NT2/D1 (cell line): ENCODE measurements around the gene CYP26C1.

ENCODE experiments used
- SUZ12 ChIP-seq: IDR thresholded peaks from 2 replicates; pipeline ENCODE4 v1.6.1; 2011; ENCODE audit not compliant: insufficient read length, insufficient read depth; ENCODE audit errors: extremely low read depth
- YY1 ChIP-seq: IDR thresholded peaks from 2 replicates; pipeline ENCODE4 v1.6.1; 2011; ENCODE audit not compliant: insufficient read length, insufficient read depth
- ZNF274 ChIP-seq: IDR thresholded peaks from 2 replicates; pipeline ENCODE4 v1.6.1; 2011; ENCODE audit warnings: mild to moderate bottlenecking, low read depth, low read length

DNA sequence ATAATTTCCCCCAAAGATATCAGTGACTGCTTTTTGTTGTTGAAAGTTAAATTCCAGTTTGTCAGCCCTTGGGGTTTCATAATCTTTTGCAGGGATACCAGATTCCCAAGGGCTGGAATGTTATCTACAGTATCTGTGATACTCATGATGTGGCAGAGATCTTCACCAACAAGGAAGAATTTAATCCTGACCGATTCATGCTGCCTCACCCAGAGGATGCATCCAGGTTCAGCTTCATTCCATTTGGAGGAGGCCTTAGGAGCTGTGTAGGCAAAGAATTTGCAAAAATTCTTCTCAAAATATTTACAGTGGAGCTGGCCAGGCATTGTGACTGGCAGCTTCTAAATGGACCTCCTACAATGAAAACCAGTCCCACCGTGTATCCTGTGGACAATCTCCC, 16.3 kb downstream of the CYP26C1 start:
- TF ChIP-seq SUZ12: no peak
- TF ChIP-seq YY1: no peak
- no peak for TF ChIP-seq ZNF274
